Stimulated activated CD4-positive, alpha-beta T cell treated with anti-CD3 and anti-CD28 coated beads, Interleukin-15, amount 100 ng/mL, for 48 hours (primary cell): ENCODE data around the gene HSD17B2.
A peak's percentile ranks its signal among the peaks of the same experiment; 100 is the strongest.
"Not testable (repeated sequence)": the region's sequence is repeated elsewhere in the genome, so short reads cannot be mapped to it uniquely, and the experiment has no call there.

Source experiments
- DNase-seq, 2 donors: peaks; one replicate each; pipeline ENCODE4 v3.0.0-alpha.2; 2020; ENCODE audit warnings: low read depth in 2 of 2

Gene HSD17B2

GRCh38 chr16:82034981-82035612 is at the start of gene HSD17B2:
Gene HSD17B2, plus strand, starts transcription at chr16:82035253. Its CDS starts 172 bp downstream, at chr16:82035425.
- no peak for DNase-seq

- DNase-seq, result no peak
Observed at GRCh38 chr16:81987121-81987520, 47.9 kb upstream of the HSD17B2 start.

GRCh38 chr16:81987706-81988105 is 47.3 kb upstream of the HSD17B2 start:
- no peak for DNase-seq

- no peak for DNase-seq
Observed at GRCh38 chr16:81992859-81993258, 42.2 kb upstream of the HSD17B2 start.

GRCh38 chr16:81994485-81994884 is 40.6 kb upstream of the HSD17B2 start:
- no peak for DNase-seq

GRCh38 chr16:81995651-81996050 is 39.4 kb upstream of the HSD17B2 start:
- no peak for DNase-seq

- DNase-seq, result no peak
Observed at GRCh38 chr16:81996664-81997509, 38.2 kb upstream of the HSD17B2 start.

GRCh38 chr16:81997738-81998137 is 37.3 kb upstream of the HSD17B2 start:
- no peak for DNase-seq

- DNase-seq, result no peak
Observed at GRCh38 chr16:82002831-82003230, 32.2 kb upstream of the HSD17B2 start.

- no peak for DNase-seq
Observed at GRCh38 chr16:82004601-82005000, 30.5 kb upstream of the HSD17B2 start.

- DNase-seq, result no peak
Observed at GRCh38 chr16:82005027-82005830, 29.8 kb upstream of the HSD17B2 start.

GRCh38 chr16:82006036-82006435 is 29.0 kb upstream of the HSD17B2 start:
- no peak for DNase-seq

- DNase-seq, result no peak
Observed at GRCh38 chr16:82007189-82007588, 27.9 kb upstream of the HSD17B2 start.

- no peak for DNase-seq
Observed at GRCh38 chr16:82008957-82009592, 26.0 kb upstream of the HSD17B2 start.

- not testable (repeated sequence) for DNase-seq
Observed at GRCh38 chr16:82009789-82010188, 25.3 kb upstream of the HSD17B2 start.

- DNase-seq, result no peak
Observed at GRCh38 chr16:82010649-82011048, 24.4 kb upstream of the HSD17B2 start.

- DNase-seq, result peak; percentile 52 to 56
Observed at GRCh38 chr16:82011199-82011641, 23.8 kb upstream of the HSD17B2 start, which contains the start of gene SDR42E1. Gene SDR42E1, minus strand, starts transcription at chr16:82011470. Its CDS starts 10,612 bp downstream, at chr16:82000858.

- no peak for DNase-seq
Observed at GRCh38 chr16:82013139-82013538, 21.9 kb upstream of the HSD17B2 start.

- no peak for DNase-seq
Observed at GRCh38 chr16:82016263-82016662, 18.8 kb upstream of the HSD17B2 start.

GRCh38 chr16:82016964-82017363 is 18.1 kb upstream of the HSD17B2 start:
- no peak for DNase-seq

- DNase-seq, result no peak
Observed at GRCh38 chr16:82017911-82018568, 17.0 kb upstream of the HSD17B2 start.
